Measurements from ENCODE around the gene STON2.

Gene STON2

DNA sequence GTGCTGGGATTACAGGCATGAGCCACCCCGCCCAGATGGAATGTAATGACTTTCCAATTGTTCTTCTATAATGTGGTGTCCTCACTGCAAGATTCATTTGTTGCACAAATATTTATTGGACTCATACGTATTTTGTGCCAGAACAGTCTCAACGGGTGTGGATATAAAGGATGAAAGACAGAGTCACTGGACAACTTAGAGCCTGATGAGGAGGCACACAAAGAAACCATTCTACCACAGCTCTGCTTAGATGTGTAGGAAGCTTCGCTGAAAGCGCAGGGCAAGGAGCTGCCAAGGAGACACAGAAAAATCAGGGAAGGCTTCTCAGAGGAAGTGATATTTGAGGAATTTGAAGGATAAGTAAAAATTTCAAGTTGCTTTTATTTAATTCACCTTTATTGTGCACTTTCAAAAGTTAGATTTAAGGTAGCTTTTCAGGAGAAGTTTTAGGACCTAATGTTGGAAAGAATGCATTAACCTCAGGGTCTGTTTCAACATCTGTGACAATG is 41.6 kb upstream of the STON2 start:
- ATAC-seq: no peak
- no peak for TF ChIP-seq TOX (CRISPR knock-in tag; IDR thresholded peaks at IDR 0.05; ENCODE audit: borderline replicate concordance)
- TF ChIP-seq, protein P1, sequence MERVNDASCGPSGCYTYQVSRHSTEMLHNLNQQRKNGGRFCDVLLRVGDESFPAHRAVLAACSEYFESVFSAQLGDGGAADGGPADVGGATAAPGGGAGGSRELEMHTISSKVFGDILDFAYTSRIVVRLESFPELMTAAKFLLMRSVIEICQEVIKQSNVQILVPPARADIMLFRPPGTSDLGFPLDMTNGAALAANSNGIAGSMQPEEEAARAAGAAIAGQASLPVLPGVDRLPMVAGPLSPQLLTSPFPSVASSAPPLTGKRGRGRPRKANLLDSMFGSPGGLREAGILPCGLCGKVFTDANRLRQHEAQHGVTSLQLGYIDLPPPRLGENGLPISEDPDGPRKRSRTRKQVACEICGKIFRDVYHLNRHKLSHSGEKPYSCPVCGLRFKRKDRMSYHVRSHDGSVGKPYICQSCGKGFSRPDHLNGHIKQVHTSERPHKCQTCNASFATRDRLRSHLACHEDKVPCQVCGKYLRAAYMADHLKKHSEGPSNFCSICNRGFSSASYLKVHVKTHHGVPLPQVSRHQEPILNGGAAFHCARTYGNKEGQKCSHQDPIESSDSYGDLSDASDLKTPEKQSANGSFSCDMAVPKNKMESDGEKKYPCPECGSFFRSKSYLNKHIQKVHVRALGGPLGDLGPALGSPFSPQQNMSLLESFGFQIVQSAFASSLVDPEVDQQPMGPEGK (CRISPR knock-in tag; IDR thresholded peaks at IDR 0.05; ENCODE audit: borderline replicate concordance): no peak
- no peak for TF ChIP-seq ZFP30 (CRISPR knock-in tag; IDR thresholded peaks at IDR 0.05)
- TF ChIP-seq ZC3H10 (CRISPR knock-in tag; IDR thresholded peaks at IDR 0.05): no peak
- TF ChIP-seq POU6F1 (CRISPR knock-in tag; IDR thresholded peaks at IDR 0.05; ENCODE audit: borderline replicate concordance, low read depth): no peak
- TF ChIP-seq TSHZ2 (CRISPR knock-in tag; IDR thresholded peaks at IDR 0.05): no peak
- no peak for TF ChIP-seq ARNTL (CRISPR knock-in tag; IDR thresholded peaks at IDR 0.05; ENCODE audit: borderline replicate concordance, low read depth)
- TF ChIP-seq SNAI2 (CRISPR knock-in tag; IDR thresholded peaks at IDR 0.05): no peak
- no peak for TF ChIP-seq PPARA (CRISPR knock-in tag; IDR thresholded peaks at IDR 0.05; ENCODE audit: borderline replicate concordance)
- TF ChIP-seq OSR1 (CRISPR knock-in tag; IDR thresholded peaks at IDR 0.05): no peak
- TF ChIP-seq TCF4 (CRISPR knock-in tag; IDR thresholded peaks at IDR 0.05; ENCODE audit: borderline replicate concordance): no peak

- no peak for ATAC-seq
Observed at GRCh38 chr14:81440041-81440440, 39.9 kb upstream of the STON2 start.

GRCh38 chr14:81437244-81437643 is 37.1 kb upstream of the STON2 start:
- ATAC-seq: no peak
- TF ChIP-seq ZFP3 (CRISPR knock-in tag; IDR thresholded peaks at IDR 0.05): no peak
- no peak for TF ChIP-seq TOX (CRISPR knock-in tag; IDR thresholded peaks at IDR 0.05; ENCODE audit: borderline replicate concordance)
- TF ChIP-seq TCF4 (CRISPR knock-in tag; IDR thresholded peaks at IDR 0.05; ENCODE audit: borderline replicate concordance): no peak
- no peak for TF ChIP-seq ARNTL (CRISPR knock-in tag; IDR thresholded peaks at IDR 0.05; ENCODE audit: borderline replicate concordance, low read depth)
- TF ChIP-seq ZNF8 (CRISPR knock-in tag; IDR thresholded peaks at IDR 0.05): no peak
- TF ChIP-seq OSR1 (CRISPR knock-in tag; IDR thresholded peaks at IDR 0.05): no peak
- TF ChIP-seq CSRNP3 (CRISPR knock-in tag; IDR thresholded peaks at IDR 0.05): no peak
- TF ChIP-seq CSDC2 (CRISPR knock-in tag; IDR thresholded peaks at IDR 0.05): no peak
- no peak for TF ChIP-seq POU6F1 (CRISPR knock-in tag; IDR thresholded peaks at IDR 0.05; ENCODE audit: borderline replicate concordance, low read depth)
- TF ChIP-seq BACH2 (CRISPR knock-in tag; IDR thresholded peaks at IDR 0.05; ENCODE audit: borderline replicate concordance): no peak
- TF ChIP-seq RARB (CRISPR knock-in tag; IDR thresholded peaks at IDR 0.05): no peak

More at GRCh38 chr14:81440041-81440440, 39.9 kb upstream of the STON2 start:
- no peak for TF ChIP-seq BACH2 (CRISPR knock-in tag; IDR thresholded peaks at IDR 0.05; ENCODE audit: borderline replicate concordance)
- no peak for TF ChIP-seq ZNF565 (CRISPR knock-in tag; conservative IDR thresholded peaks at IDR 0.05; ENCODE audit: low read depth)
- no peak for TF ChIP-seq ARNTL (CRISPR knock-in tag; IDR thresholded peaks at IDR 0.05; ENCODE audit: borderline replicate concordance, low read depth)
- TF ChIP-seq TOX (CRISPR knock-in tag; IDR thresholded peaks at IDR 0.05; ENCODE audit: borderline replicate concordance): no peak
- TF ChIP-seq TSHZ2 (CRISPR knock-in tag; IDR thresholded peaks at IDR 0.05): no peak

Measured in SK-N-SH treated with all-trans-retinoic acid at 6 μM for 48 hours (cell line).